WTC11 (cell line): ENCODE data around the gene PTK6.

Experiments used
- SP1 ChIP-seq: sonication (generic); formaldehyde crosslinking; conservative IDR thresholded peaks from 2 replicates; pipeline ENCODE4 v1.8.1; 2022; ENCODE audit warnings: missing genetic modification reagents
- TF ChIP-seq, protein P1 (sequence below): fragments of 200-600 bp; IDR thresholded peaks from 2 replicates; pipeline ENCODE4 v1.8.0; 2022; ENCODE audit warnings: antibody characterized with exemption
- TF ChIP-seq, protein P2 (sequence below): sonication (generic); formaldehyde crosslinking; IDR thresholded peaks from 2 replicates; pipeline ENCODE4 v1.8.1; 2023; ENCODE audit warnings: mild to moderate bottlenecking, moderate library complexity, missing genetic modification reagents
- TF ChIP-seq, protein P3 (sequence below): sonication (generic); formaldehyde crosslinking; conservative IDR thresholded peaks from 2 replicates; pipeline ENCODE4 v1.8.1; 2022; ENCODE audit warnings: mild to moderate bottlenecking, missing genetic modification reagents
- TF ChIP-seq, protein P4 (sequence below): sonication (generic); formaldehyde crosslinking; IDR thresholded peaks from 2 replicates; pipeline ENCODE4 v1.8.1; 2022; ENCODE audit warnings: low read depth, missing genetic modification reagents, borderline replicate concordance
- TF ChIP-seq, protein P5 (sequence below): sonication (generic); formaldehyde crosslinking; IDR thresholded peaks from 2 replicates; pipeline ENCODE4 v1.8.1; 2022; ENCODE audit warnings: mild to moderate bottlenecking, moderate library complexity, missing genetic modification reagents

DNA sequence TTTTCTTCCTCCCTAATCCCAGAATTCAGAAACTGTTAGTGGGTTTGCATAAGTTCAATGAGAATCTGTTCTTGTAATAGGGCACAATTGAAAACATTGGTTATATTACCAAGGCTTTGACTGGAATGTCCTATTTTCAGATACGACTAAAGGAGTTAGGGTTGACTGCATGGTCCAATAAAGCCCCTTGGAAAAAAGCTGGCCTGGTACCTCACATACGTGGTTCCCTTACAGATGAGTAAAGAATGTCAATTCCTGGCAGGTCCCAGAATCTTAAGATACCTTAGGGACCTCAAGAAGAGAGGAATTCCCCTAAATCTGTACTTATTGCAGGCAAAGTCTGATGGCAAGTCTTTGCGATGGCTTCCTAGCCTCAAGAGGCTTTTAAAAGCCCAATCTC, 12.0 kb downstream of the PTK6 start:
- TF ChIP-seq, protein P1, sequence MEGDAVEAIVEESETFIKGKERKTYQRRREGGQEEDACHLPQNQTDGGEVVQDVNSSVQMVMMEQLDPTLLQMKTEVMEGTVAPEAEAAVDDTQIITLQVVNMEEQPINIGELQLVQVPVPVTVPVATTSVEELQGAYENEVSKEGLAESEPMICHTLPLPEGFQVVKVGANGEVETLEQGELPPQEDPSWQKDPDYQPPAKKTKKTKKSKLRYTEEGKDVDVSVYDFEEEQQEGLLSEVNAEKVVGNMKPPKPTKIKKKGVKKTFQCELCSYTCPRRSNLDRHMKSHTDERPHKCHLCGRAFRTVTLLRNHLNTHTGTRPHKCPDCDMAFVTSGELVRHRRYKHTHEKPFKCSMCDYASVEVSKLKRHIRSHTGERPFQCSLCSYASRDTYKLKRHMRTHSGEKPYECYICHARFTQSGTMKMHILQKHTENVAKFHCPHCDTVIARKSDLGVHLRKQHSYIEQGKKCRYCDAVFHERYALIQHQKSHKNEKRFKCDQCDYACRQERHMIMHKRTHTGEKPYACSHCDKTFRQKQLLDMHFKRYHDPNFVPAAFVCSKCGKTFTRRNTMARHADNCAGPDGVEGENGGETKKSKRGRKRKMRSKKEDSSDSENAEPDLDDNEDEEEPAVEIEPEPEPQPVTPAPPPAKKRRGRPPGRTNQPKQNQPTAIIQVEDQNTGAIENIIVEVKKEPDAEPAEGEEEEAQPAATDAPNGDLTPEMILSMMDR = no peak
- TF ChIP-seq SP1 (CRISPR knock-in tag) = no peak
- TF ChIP-seq, protein P2, sequence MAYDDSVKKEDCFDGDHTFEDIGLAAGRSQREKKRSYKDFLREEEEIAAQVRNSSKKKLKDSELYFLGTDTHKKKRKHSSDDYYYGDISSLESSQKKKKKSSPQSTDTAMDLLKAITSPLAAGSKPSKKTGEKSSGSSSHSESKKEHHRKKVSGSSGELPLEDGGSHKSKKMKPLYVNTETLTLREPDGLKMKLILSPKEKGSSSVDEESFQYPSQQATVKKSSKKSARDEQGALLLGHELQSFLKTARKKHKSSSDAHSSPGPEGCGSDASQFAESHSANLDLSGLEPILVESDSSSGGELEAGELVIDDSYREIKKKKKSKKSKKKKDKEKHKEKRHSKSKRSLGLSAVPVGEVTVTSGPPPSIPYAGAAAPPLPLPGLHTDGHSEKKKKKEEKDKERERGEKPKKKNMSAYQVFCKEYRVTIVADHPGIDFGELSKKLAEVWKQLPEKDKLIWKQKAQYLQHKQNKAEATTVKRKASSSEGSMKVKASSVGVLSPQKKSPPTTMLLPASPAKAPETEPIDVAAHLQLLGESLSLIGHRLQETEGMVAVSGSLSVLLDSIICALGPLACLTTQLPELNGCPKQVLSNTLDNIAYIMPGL = no peak
- TF ChIP-seq, protein P3, sequence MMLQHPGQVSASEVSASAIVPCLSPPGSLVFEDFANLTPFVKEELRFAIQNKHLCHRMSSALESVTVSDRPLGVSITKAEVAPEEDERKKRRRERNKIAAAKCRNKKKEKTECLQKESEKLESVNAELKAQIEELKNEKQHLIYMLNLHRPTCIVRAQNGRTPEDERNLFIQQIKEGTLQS (CRISPR knock-in tag) = no peak
- TF ChIP-seq, protein P4, sequence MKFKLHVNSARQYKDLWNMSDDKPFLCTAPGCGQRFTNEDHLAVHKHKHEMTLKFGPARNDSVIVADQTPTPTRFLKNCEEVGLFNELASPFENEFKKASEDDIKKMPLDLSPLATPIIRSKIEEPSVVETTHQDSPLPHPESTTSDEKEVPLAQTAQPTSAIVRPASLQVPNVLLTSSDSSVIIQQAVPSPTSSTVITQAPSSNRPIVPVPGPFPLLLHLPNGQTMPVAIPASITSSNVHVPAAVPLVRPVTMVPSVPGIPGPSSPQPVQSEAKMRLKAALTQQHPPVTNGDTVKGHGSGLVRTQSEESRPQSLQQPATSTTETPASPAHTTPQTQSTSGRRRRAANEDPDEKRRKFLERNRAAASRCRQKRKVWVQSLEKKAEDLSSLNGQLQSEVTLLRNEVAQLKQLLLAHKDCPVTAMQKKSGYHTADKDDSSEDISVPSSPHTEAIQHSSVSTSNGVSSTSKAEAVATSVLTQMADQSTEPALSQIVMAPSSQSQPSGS (CRISPR knock-in tag) = no peak
- TF ChIP-seq, protein P5, sequence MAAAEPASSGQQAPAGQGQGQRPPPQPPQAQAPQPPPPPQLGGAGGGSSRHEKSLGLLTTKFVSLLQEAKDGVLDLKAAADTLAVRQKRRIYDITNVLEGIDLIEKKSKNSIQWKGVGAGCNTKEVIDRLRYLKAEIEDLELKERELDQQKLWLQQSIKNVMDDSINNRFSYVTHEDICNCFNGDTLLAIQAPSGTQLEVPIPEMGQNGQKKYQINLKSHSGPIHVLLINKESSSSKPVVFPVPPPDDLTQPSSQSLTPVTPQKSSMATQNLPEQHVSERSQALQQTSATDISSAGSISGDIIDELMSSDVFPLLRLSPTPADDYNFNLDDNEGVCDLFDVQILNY (CRISPR knock-in tag) = no peak
